GM21737 (cell line): ENCODE measurements around the gene CDKN1B.
A peak's percentile ranks its signal among the peaks of the same experiment; 100 is the strongest.
"Not testable (repeated sequence)": the region's sequence is repeated elsewhere in the genome, so short reads cannot be mapped to it uniquely, and the experiment has no call there.

Experiments
- ATAC-seq: cut with Tn5 transposase; IDR thresholded peaks from one replicate; pipeline ENCODE4 v1.9.1; 2021; ENCODE audit warnings: mild to moderate bottlenecking, moderate library complexity; ENCODE audit not compliant: unreplicated experiment

Gene CDKN1B

GRCh38 chr12:12723681-12724420 is 6.7 kb downstream of the CDKN1B start:
- no peak for ATAC-seq

DNA sequence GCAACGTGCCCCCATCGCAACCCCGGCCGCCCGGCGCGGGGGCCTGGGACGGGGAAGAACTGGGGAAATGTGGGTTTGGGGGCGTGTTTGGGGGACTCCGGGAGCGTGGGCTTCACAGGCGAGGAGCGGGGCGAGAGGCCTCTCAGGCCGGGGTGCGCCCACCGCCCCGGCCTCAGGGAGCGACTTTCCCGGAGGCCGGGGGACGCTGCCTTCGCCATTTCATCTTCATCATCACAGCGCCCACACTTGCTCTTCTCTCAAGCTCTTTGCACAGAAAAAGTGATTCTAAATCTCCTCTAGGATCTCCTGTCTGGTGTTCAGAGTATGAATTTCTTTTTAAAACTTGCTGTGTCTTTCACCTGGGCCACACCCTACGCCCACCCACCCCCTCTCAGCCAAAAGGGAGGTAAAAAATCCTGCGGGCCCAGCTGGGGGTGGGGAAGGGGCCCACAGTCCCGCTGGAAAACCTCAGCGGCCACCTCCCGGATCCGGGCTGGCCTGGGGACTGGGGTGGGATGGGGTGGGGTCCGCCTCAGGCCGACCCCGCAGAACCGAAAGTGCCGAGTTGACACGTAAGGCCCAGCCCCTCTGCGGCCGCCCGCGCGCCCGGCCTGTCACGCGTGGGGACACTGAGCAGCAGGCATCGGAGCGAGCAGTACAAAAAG is 7.4 kb downstream of the CDKN1B start:
- ATAC-seq, result no peak

DNA sequence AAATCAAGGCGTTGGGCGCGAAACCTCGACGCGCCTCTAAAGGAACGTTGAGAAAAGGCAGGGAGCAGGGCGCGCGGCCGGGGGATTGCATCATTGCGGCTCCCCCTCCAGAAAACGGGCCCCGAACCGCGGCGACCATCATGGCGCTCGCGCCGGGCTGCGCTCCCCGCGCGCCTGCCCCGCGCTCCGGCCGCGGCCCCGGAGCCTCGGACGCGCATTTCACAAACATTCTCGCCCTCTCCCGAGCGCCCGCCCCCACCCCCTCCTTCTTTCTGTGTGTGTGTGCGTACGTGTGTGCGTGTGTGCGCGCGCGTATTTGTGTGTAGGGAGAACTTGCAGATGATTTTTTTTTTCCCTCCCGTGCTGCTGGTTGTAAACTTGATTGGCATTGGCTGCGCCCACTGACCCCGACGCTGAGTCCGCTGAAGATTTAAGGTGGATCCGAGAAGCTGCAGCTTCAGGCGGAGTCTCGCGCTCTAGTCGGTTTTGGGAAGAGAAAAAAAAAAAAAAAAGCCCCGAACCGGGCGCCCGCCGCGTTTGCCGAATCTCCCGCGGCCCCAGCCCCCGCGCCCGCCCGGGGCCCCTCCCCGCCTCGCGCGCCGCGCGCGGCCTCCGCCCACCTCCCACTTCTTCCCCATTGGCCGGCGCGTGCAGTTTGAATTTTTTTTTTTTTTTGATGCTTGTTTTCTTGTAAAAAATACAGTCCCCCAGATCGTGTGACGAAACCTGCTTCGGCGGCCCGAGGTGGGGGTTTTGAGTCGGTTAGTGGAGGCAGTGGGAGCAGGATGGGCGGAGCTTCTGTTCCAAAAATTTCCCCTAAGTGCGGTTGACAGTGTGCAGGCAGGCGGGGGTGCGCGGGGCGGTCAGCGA is 8.2 kb downstream of the CDKN1B start:
- ATAC-seq, result peak; percentile 57

- ATAC-seq, result no peak
Observed at GRCh38 chr12:12725956-12726554, 8.9 kb downstream of the CDKN1B start.

GRCh38 chr12:12726555-12727093 is 9.5 kb downstream of the CDKN1B start:
- no peak for ATAC-seq

DNA sequence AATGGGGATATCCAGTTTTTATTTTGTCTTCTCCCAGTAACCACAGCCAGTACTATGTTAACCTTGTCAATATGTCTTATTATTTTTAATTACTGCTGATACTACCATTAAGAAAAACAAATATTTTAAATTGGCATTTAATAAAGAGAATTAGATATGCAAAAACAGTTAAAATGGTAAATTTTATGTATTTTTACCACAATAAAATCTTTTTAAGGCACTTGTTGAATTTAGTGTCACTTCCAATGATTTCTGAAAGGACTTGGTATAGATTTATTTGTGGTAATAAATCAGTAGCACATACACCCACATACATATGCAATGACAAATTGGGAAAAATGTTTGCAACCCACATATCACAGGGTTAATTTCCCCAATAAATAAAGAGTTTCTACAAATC is 14.0 kb downstream of the CDKN1B start:
- ATAC-seq, result no peak

DNA sequence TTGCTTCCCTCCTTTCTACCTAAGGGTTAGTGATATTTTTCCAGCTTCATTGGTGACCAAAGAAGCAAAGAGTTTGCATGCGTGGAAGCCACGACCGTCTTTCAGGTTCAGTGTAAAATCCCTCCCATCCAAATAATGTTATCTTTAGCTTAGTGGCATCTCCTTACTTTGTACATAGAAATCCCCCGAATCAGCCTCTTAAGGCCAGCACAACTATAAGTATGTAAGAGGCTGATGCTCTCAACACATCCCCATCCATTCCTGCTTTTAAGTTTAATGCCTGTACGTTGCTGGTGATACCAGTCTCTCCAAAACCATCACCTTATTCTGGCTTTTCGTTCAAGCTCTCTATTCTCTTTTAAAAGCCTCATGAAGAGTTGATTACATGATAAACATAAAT is 14.6 kb downstream of the CDKN1B start:
- no peak for ATAC-seq

DNA sequence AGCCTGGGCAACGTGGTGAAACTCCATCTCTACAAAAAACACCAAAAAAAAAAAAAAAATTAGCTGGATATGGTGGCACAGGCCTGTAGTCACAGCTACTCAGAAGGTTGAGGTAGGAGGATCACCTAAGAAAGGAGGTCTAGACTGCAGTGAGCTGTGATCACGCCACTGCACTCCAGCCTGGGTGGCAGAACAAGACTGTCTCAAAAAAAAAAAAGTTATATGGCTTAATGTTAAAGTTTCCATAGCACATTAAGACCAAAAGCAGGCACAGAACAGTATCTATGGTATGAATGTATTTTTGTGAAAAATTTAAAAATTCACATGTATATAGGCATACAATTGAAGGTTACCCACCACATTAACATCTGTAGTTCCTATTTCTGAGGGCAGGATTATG is 15.9 kb downstream of the CDKN1B start:
- no peak for ATAC-seq

DNA sequence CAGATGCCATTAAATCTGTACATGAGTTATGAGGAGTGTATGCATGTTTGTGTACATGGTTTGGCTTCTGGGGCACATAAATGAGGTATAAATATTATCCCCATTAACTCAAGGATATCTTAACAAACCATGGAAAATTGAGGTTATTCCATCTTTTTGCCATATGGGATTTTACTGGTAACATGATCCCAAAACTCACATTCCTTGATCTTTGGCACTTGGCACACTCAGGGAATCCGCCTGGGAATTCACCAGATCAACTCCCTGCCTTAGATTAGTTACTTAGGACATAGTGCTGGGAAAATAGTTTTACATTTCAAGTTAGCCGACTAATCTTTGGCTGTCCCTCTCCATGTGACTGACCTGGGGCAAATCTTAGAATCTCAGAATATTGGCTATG is 16.9 kb downstream of the CDKN1B start:
- ATAC-seq, result no peak

DNA sequence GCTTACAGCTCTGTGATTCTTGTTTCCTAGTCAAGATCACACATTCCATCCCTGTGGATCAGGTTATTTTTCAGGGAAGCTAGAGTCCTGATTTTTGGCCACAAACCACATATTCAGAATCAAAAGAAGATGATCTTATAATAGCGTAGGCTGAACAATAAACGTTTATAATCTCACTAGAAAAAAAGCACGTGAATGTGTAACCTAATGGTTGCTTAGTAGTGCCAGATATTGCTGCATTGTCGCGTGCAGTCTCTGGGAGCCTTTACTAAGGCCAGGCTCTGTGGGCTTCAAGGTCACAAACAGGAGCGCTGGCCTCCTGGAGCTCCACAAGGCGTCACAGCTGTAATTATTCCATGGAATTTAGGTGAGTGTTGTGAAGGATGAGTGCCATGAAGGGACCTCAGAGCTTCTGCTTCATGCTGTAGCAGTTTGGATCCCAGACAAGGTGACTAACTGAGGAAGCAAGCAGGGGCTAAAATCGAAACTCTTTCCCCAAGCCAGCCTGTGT is 17.4 kb downstream of the CDKN1B start:
- ATAC-seq, result no peak

GRCh38 chr12:12735301-12735700 is 18.1 kb downstream of the CDKN1B start:
- no peak for ATAC-seq

- peak; percentile 77 for ATAC-seq
Observed at GRCh38 chr12:12736759-12737676, 19.9 kb downstream of the CDKN1B start.

- ATAC-seq, result not testable (repeated sequence)
Observed at GRCh38 chr12:12738152-12738551, 21.0 kb downstream of the CDKN1B start.

DNA sequence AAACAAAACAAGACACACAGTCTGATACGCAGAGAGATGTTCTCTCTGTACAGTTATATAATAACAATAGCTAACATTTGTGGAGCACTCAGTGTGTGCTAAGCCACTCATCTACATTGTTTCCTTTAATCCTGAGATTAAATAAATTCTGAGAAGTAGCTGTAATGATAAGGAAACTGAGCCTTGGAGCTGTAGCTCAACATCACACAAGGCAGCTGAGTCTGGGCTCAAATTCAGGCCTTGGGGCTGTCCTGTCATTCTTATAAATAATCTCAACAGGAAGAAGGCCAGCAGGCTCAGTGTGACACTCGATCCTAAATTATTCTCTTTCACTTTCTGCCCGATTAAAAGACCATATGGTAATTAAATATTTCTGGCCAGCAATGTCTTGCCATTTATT is 24.5 kb downstream of the CDKN1B start:
- ATAC-seq, result no peak

DNA sequence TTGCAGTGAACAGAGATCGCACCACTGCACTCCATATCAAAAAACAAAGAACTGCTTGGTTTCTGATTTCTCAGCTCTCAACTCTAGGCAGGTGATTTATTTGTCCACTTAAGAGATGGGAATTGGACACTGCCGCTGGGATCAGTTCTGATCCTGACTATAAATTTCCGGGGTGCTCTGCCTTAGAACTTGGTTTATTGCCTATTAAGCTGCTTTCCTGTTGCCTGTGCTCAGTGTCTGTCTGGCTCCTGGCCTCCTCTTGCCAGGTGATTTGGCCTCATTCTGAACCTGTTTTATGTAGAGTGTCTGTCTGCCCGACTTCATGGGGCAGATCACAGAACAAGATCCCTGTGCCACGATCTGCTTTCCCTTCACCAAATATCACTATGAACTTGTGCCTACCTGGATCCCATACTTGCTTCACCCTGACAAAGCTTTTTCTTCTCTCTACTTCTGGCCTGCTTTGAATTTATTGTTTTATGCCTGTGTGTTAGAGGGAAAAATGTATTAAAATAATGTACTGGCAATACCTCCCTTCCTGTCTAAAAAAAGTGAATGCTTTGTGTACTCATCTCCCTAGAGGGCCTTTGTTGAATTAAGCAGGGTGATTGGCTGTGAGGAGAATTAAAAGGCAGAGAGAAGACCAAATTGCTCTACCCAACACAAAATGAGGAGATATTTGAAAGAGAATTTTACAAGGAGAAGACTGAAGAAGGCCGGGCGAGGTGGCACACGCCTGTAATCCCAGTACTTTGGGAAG is 27.6 kb downstream of the CDKN1B start:
- no peak for ATAC-seq

DNA sequence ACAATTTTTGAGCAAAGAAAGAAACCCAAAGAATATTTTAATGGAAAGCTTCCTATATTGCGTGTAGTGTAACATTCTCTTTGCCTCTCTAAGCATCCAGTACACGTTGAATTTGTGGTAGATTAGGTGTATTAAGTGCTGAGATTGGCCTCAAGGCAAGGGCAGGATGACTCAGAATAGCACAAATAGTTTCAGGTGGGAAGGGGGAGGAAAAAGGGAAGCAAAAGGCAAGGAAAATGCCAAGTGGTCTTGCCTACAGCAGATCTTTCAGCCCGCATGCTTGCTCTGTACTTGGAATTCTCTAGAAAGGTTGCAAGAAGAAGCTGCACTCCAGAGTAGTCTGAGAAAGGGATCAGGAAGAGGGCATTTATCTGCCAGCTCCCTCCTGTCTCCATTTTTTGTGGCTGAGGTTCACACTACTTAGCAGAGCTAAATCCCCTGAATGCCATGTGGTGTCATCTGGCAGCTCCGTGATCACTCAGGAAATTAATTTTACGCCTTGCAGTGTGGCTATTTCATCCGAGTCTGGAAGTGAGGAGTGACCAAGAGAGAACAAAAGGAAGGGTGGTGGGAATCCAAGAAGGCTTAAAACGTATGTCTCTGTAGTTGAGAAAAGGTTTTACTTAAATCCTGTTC is 28.5 kb downstream of the CDKN1B start:
- no peak for ATAC-seq

GRCh38 chr12:12747278-12747677 is 30.1 kb downstream of the CDKN1B start:
- ATAC-seq, result no peak

DNA sequence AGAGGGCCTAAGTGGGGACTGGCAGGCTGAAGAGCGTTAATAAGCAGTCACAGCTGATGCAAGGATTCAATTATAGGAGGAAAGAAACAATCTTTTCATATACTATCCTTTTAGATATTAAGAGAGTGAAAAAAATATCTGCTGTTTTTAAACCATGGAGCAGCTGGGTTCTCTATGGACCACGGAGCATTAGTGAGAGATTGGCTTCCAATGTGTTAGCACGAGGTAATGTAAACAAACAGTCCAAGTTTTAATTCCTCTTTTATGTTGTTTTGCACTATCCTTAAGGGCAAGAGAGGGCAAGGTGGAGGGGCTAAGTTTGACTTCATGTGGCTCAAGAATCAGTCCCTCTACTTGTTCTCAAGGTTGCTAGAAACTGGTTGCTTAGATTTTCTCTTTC is 30.9 kb downstream of the CDKN1B start:
- ATAC-seq, result no peak

GRCh38 chr12:12749433-12749832 is 32.3 kb downstream of the CDKN1B start:
- no peak for ATAC-seq
